Measurements from ENCODE around the gene PIEZO2.

GRCh38 chr18:11050966-11051365 is 98.4 kb downstream of the PIEZO2 start:
- TF ChIP-seq POLR2AphosphoS5 (IDR thresholded peaks at IDR 0.05) (no peak), CTCF (IDR thresholded peaks at IDR 0.05) (no peak)

Measured in breast epithelium (tissue), 3 donors.